SK-N-SH (cell line): ENCODE measurements around the gene TAS1R1. TPM values are rescaled to one million over a fixed set of nuclear protein-coding genes. Genes with fewer than 3 reads are reported as not detected.

Source experiments
- CTCF ChIA-PET: fragments of 300-600, 350-600 bp; formaldehyde crosslinking; extraction: SDS; loops from one replicate; lab custom pipeline; 2021; lab: Yijun Ruan, JAX
- POLR2A ChIA-PET: fragments of 350-600 bp; sonication (Branson Sonifier 250); formaldehyde crosslinking; extraction: SDS; loops from one replicate; lab custom pipeline; 2020; ENCODE audit warnings: antibody characterized with exemption, inconsistent platforms; lab: Yijun Ruan, JAX
- DNase-seq: peaks from one replicate; pipeline ENCODE4 v3.0.0; 2012
- H2AFZ ChIP-seq: fragments of 200-600 bp; sonication (generic); 2 replicates; pipeline ENCODE4 v1.8.1; 2016; ENCODE audit warnings: antibody characterized with exemption, mild to moderate bottlenecking, low read depth
- H3F3A ChIP-seq: fragments of 200-600 bp; sonication (generic); replicated peaks from 2 replicates; pipeline ENCODE3; 2016; ENCODE audit warnings: antibody characterized with exemption, mild to moderate bottlenecking; ENCODE audit not compliant: insufficient read depth
- H3K27ac ChIP-seq, 2 experiments: fragments of 200-500 bp in 1 of 2; fragments of 200-600 bp in 1 of 2; sonication (Bioruptor generic) in 1 of 2; sonication (generic), shearing (Covaris generic) in 1 of 2; 2 replicates each; pipeline versions ENCODE4 v1.5.1 to v1.6.1; 2014 to 2016; ENCODE audit warnings: low read depth in 2 of 2, inconsistent platforms in 1 of 2, low read length in 1 of 2, mild to moderate bottlenecking in 1 of 2, mixed read lengths in 1 of 2
- H3K27me3 ChIP-seq: fragments of 200-600 bp; sonication (generic), shearing (Covaris generic); 2 replicates; pipeline ENCODE4 v1.6.1; 2016; ENCODE audit warnings: mixed run types; ENCODE audit not compliant: insufficient read depth
- H3K36me3 ChIP-seq, 2 experiments: fragments of 200-500 bp in 1 of 2; fragments of 200-600 bp in 1 of 2; sonication (Bioruptor generic) in 1 of 2; sonication (generic) in 1 of 2; replicated peaks in 1 of 2; 2 replicates each; pipeline versions ENCODE3 to v1.5.1; 2014 to 2016; ENCODE audit warnings: low read length in 1 of 2, mild to moderate bottlenecking in 1 of 2; ENCODE audit not compliant: insufficient read depth in 2 of 2, control insufficient read depth in 1 of 2
- H3K4me1 ChIP-seq, 2 experiments: fragments of 200-500 bp in 1 of 2; fragments of 200-600 bp in 1 of 2; sonication (Bioruptor generic) in 1 of 2; sonication (generic), shearing (Covaris generic) in 1 of 2; 2 replicates each; pipeline versions ENCODE4 v1.5.1 to v1.6.1; 2014 to 2016; ENCODE audit warnings: low read depth in 1 of 2, low read length in 1 of 2, mixed run types in 1 of 2; ENCODE audit not compliant: insufficient read depth in 2 of 2, control insufficient read depth in 1 of 2
- H3K4me2 ChIP-seq: fragments of 200-600 bp; sonication (generic), shearing (Covaris generic); 2 replicates; pipeline ENCODE4 v1.6.1; 2017; ENCODE audit warnings: mixed run types
- H3K4me3 ChIP-seq, 2 experiments: fragments of 200-500 bp in 1 of 2; fragments of 200-600 bp in 1 of 2; sonication (Bioruptor generic) in 1 of 2; sonication (generic), shearing (Covaris generic) in 1 of 2; 2 replicates each; pipeline versions ENCODE4 v1.5.1 to v1.8.1; 2014 to 2016; ENCODE audit warnings: low read depth in 2 of 2, inconsistent platforms in 1 of 2, low read length in 1 of 2, mild to moderate bottlenecking in 1 of 2, mixed read lengths in 1 of 2, moderate library complexity in 1 of 2
- H3K79me2 ChIP-seq: fragments of 200-600 bp; sonication (generic); 2 replicates; pipeline ENCODE4 v1.8.1; 2017; ENCODE audit warnings: mild to moderate bottlenecking; ENCODE audit not compliant: insufficient read depth
- H3K9ac ChIP-seq: fragments of 200-600 bp; sonication (generic); 2 replicates; pipeline ENCODE4 v1.6.1; 2017; ENCODE audit warnings: mixed run types
- H3K9me2 ChIP-seq: fragments of 200-600 bp; sonication (generic); 2 replicates; pipeline ENCODE4 v1.6.1; 2017; ENCODE audit warnings: mixed run types
- H3K9me3 ChIP-seq: fragments of 200-600 bp; sonication (generic); 2 replicates; pipeline ENCODE4 v1.6.1; 2017; ENCODE audit warnings: mixed run types, mild to moderate bottlenecking, moderate library complexity
- H4K20me1 ChIP-seq: fragments of 200-600 bp; sonication (generic); 2 replicates; pipeline ENCODE4 v1.6.1; 2017; ENCODE audit warnings: mild to moderate bottlenecking, mixed run types; ENCODE audit not compliant: insufficient read depth
- CTCF ChIP-seq: fragments of 200-600 bp; sonication (generic); IDR thresholded peaks from 2 replicates; pipeline ENCODE4 v1.6.1; 2017; ENCODE audit warnings: antibody characterized with exemption, mild to moderate bottlenecking, moderate library complexity
- FOXM1 ChIP-seq: IDR thresholded peaks from 2 replicates; pipeline ENCODE4 v1.4.0; 2012; ENCODE audit warnings: low read depth, mild to moderate bottlenecking
- NRF1 ChIP-seq: IDR thresholded peaks from 2 replicates; pipeline ENCODE4 v1.6.1; 2012; ENCODE audit warnings: low read depth, mild to moderate bottlenecking, low read length
- RAD21 ChIP-seq: IDR thresholded peaks from 2 replicates; pipeline ENCODE4 v1.6.1; 2012; ENCODE audit warnings: mild to moderate bottlenecking, low read length
- RCOR1 ChIP-seq: fragments of 150-350 bp; IDR thresholded peaks from 2 replicates; pipeline ENCODE4 v1.6.1; 2017; ENCODE audit warnings: antibody characterized with exemption, low read length
- REST ChIP-seq: IDR thresholded peaks from 2 replicates; pipeline ENCODE4 v1.6.1; 2012; ENCODE audit warnings: mild to moderate bottlenecking, low read depth, low read length, moderate library complexity
- SMC3 ChIP-seq: IDR thresholded peaks from 2 replicates; pipeline ENCODE4 v1.6.1; 2012; ENCODE audit warnings: low read depth, low read length, improper control_type of control experiment
- TAF1 ChIP-seq: IDR thresholded peaks from 2 replicates; pipeline ENCODE4 v1.6.1; 2012; ENCODE audit warnings: low read depth, mild to moderate bottlenecking, low read length, moderate library complexity, borderline replicate concordance
- TCF12 ChIP-seq: IDR thresholded peaks from 2 replicates; pipeline ENCODE4 v1.4.0; 2012
- TEAD4 ChIP-seq: IDR thresholded peaks from 2 replicates; pipeline ENCODE4 v1.4.0; 2012; ENCODE audit warnings: mild to moderate bottlenecking, borderline replicate concordance; ENCODE audit not compliant: insufficient read depth
- YY1 ChIP-seq: IDR thresholded peaks from 2 replicates; pipeline ENCODE4 v1.4.0; 2012; ENCODE audit warnings: low read depth, mild to moderate bottlenecking
- WGBS: methylation state at CpG from one replicate; pipeline ENCODE4 v1.1.6; 2017; ENCODE audit warnings: low lambda C conversion rate; 5-methylcytosine and 5-hydroxymethylcytosine counted together
- polyA plus RNA-seq, 3 experiments: library from polyadenylated mRNA; depleted of rRNA; stranded (reverse); fragments of >200 nt; gene quantifications; 2 replicates each; pipeline ENCODE4 v1.2.3, GENCODE V29; 2012
- TF ChIP-seq, protein P1 (sequence below): fragments of 150-350 bp; IDR thresholded peaks from 2 replicates; pipeline ENCODE4 v1.6.1; 2017; ENCODE audit warnings: antibody characterized with exemption, low read length, low read depth, borderline replicate concordance

Gene TAS1R1
- polyA plus RNA-seq, 1 of the 3 experiments (the other 2 are of a cell fraction), result not detected

GRCh38 chr1:6546326-6546725, 8.8 kb upstream of the TAS1R1 start:
- peaks cover 39 to 41% of the 10 kb centered on the region in 2 experiments for H3K36me3 ChIP-seq
- H3K9me3 ChIP-seq, result no peaks in the 10 kb centered on the region
- no peaks in the 10 kb centered on the region for H3K9me2 ChIP-seq
- TF ChIP-seq TEAD4 (no peak), TCF12 (no peak), FOXM1 (no peak), REST (no peak), TAF1 (no peak)
- H3K27ac ChIP-seq, result peak overlapping the region in 1 of 2 experiments; percentile 85; a peak in 1 of 4 replicates
- 91% methylated on average over 5 of the region's 5 CpGs for whole genome bisulfite sequencing
- ChIA-PET CTCF (interaction anchor here (1.2 to 1.8 kb wide), 6 partner anchors 8 to 108 kb away, joined by 3 to 6 read pairs (median 4); partner anchors contain the start of genes NOL9, TAS1R1 and ZBTB48), POLR2A (no interaction called here)
- no peak for DNase-seq
- H4K20me1 ChIP-seq, result no peaks in the 10 kb centered on the region
- H3K4me3 ChIP-seq, result no peak overlapping the region
- H3F3A ChIP-seq, result peaks cover 33% of the 10 kb centered on the region
- H2AFZ ChIP-seq, result no peak overlapping the region
- no peak overlapping the region for H3K4me2 ChIP-seq
- no peak overlapping the region for H3K9ac ChIP-seq
- H3K4me1 ChIP-seq, result 0 out of 4 replicates have a peak, but pooled peaks cover 0 to 7% of the 10 kb centered on the region in 2 experiments
- H3K27me3 ChIP-seq, result no peaks in the 10 kb centered on the region
- peaks cover 22% of the 10 kb centered on the region; the same call in 1 of the 2 replicates for H3K79me2 ChIP-seq

DNA sequence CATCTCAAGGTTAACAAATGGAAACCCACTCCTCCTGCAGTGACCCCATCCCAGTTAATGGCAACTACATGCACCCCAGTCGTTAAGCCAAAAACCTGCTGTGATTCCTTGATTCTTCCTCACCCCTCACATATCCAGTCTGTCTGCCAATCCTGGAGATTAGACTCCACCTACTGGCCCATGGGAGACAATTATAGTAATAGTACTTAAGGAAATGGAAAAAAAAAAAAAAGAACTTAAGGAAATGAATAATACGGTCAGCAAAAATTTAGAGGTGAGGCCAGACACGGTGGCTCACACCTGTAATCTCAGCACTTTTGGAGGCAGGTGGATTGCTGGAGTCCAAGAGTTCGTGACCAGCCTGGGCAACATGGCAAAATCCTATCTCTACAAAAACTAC, 7.8 kb upstream of the TAS1R1 start:
- CTCF ChIA-PET, result interaction anchor here (1.1 to 1.8 kb wide), 3 partner anchors 24 to 57 kb away, joined by 4 read pairs; no protein-coding TSS in a partner anchor
- H3F3A ChIP-seq, result peaks cover 29% of the 10 kb centered on the region

More for the DNA sequence above, 7.8 kb upstream of the TAS1R1 start:
- no peak for DNase-seq
- Histone ChIP-seq H4K20me1 (no peaks in the 10 kb centered on the region), H3K9me2 (no peaks in the 10 kb centered on the region), H3K79me2 (peaks cover 24% of the 10 kb centered on the region; the same call in 1 of the 2 replicates), H3K36me3 (peaks cover 31 to 36% of the 10 kb centered on the region in 2 experiments), H3K9me3 (no peaks in the 10 kb centered on the region), H3K4me3 (no peak overlapping the region), H3K4me1 (0 out of 4 replicates have a peak, but pooled peaks cover 0 to 7% of the 10 kb centered on the region in 2 experiments), H3K27me3 (no peaks in the 10 kb centered on the region), H2AFZ (no peak overlapping the region), H3K9ac (no peak overlapping the region), H3K4me2 (no peak overlapping the region), H3K27ac (0 out of 4 replicates have a peak overlapping the region, but pooled peaks of 1 of the 2 experiments have one; percentile 85)
- 65% methylated on average over 4 of the region's 4 CpGs for WGBS
- TF ChIP-seq SMC3 (no peak), NRF1 (no peak), YY1 (no peak), CTCF (peak; percentile 39), RCOR1 (no peak), RAD21 (peak; percentile 28; the same call in 1 of the 2 replicates)
- TF ChIP-seq, protein P1, sequence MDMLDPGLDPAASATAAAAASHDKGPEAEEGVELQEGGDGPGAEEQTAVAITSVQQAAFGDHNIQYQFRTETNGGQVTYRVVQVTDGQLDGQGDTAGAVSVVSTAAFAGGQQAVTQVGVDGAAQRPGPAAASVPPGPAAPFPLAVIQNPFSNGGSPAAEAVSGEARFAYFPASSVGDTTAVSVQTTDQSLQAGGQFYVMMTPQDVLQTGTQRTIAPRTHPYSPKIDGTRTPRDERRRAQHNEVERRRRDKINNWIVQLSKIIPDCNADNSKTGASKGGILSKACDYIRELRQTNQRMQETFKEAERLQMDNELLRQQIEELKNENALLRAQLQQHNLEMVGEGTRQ, result no peak
- POLR2A ChIA-PET, result no interaction called here
